Measurements from ENCODE around the gene AADACL2.

Gene AADACL2

DNA sequence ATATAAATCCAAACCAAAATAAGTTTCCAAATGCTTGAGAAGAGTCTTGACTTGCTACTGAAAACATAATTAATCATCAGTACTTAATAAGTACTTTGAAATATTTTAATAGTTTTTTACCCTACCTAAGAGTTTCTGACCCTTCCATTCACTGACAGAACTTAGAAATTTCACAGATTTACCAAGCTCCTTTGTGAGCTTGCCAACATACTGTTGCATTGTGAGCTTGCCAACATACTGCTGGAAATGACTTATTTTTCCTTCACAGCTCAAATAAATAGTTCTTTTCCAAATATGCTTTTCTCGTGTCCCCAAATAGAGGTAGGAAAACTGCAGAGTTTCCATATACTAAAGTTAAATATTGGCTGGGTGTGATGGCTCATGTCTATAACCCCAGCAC lies 70.5 kb downstream of the AADACL2 start:
- no peak for DNase-seq (ENCODE audit: low read depth, low spot score)

DNA sequence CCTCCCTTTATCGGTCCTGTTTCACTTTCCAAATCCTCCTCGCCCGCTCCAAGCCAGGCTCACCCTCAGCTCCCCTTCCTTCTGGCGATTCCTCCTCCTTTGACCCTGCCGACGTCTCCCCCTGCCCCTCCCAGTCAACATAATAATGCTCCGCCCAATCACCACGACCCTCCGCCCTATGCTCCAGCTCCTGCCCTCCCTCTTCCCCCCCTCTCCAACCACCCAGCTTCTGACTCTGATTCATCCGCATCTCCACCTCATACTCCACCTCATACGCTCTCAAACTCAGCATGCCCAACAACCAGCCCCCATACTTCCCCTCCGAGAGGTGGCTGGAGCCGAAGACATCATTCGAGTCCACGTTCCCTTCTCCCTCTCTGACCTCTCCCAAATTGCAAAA lies 73.1 kb downstream of the AADACL2 start:
- no peak for DNase-seq (ENCODE audit: low read depth, low spot score)

Measured in smooth muscle cell of the brain vasculature (primary cell).